ENCODE data around the gene INPP5J. TPM values are rescaled to one million over a fixed set of nuclear protein-coding genes. Genes with fewer than 3 reads are reported as not detected.

The INPP5J gene
- total RNA-seq, 4 donors from 2014 or later: 0.54 to 5.3 (median 2.1) TPM

DNA sequence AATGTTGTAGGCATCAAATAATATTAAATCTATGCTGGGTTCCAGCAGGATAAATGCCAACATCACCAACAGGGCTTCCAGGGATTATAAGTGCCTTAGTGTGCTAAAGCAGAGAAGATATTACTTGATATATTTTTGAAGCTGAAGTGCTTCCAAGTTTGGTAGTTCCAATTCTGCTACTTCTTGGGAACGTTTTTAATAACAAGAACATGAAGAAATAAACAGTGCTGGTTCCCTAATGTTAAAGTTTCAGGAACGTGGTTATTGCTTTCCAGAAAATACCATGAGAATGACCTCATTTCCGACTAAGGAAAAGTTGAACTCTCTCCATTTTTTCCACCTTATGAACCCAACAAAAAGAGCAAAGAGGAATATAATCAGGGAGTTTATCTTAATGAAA, 32.7 kb downstream of the INPP5J start:
- Histone ChIP-seq H3K36me3 (no peaks in the 10 kb centered on the region), H3K4me1 (peaks cover 11 to 48% (median 13%) of the 10 kb centered on the region in 3 donors), H3K27me3 (no peaks in the 10 kb centered on the region), H3K27ac (peak overlapping the region; percentile 81 to 91 (median 86)), H3K4me3 (no peak overlapping the region), H3K9me3 (no peaks in the 10 kb centered on the region)
- peak; percentile 67 for ATAC-seq
- TF ChIP-seq, protein P1, sequence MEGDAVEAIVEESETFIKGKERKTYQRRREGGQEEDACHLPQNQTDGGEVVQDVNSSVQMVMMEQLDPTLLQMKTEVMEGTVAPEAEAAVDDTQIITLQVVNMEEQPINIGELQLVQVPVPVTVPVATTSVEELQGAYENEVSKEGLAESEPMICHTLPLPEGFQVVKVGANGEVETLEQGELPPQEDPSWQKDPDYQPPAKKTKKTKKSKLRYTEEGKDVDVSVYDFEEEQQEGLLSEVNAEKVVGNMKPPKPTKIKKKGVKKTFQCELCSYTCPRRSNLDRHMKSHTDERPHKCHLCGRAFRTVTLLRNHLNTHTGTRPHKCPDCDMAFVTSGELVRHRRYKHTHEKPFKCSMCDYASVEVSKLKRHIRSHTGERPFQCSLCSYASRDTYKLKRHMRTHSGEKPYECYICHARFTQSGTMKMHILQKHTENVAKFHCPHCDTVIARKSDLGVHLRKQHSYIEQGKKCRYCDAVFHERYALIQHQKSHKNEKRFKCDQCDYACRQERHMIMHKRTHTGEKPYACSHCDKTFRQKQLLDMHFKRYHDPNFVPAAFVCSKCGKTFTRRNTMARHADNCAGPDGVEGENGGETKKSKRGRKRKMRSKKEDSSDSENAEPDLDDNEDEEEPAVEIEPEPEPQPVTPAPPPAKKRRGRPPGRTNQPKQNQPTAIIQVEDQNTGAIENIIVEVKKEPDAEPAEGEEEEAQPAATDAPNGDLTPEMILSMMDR (IDR thresholded peaks at IDR 0.05): peak in 1 of 4 experiments; percentile 11
- no peak for TF ChIP-seq POLR2A (IDR thresholded peaks at IDR 0.05)
- peak; percentile 85 for TF ChIP-seq POLR2AphosphoS5 (IDR thresholded peaks at IDR 0.05)
- no peak for TF ChIP-seq EP300 (IDR thresholded peaks at IDR 0.05)
- WGBS, 2 donors (ENCODE audit: low coverage in 1 of 2): 7 to 9% methylated on average over 3 of the region's 3 CpGs

- Histone ChIP-seq H3K27me3 (no peaks in the 10 kb centered on the region), H3K9me3 (no peaks in the 10 kb centered on the region), H3K4me3 (peak overlapping the region; percentile 71 to 92), H3K27ac (peak overlapping the region; percentile 88 to 98 (median 94)), H3K36me3 (peaks cover 0 to 19% of the 10 kb centered on the region in 2 donors), H3K4me1 (peaks cover 5 to 55% (median 22%) of the 10 kb centered on the region in 3 donors)
- TF ChIP-seq, protein P1 (IDR thresholded peaks at IDR 0.05): no peak
- TF ChIP-seq POLR2A (IDR thresholded peaks at IDR 0.05): peak in 1 of 2 donors; percentile 2
- TF ChIP-seq POLR2AphosphoS5 (IDR thresholded peaks at IDR 0.05): no peak
- ATAC-seq: peak; percentile 46
- WGBS, 2 donors (ENCODE audit: low coverage in 1 of 2): 0 to 4% methylated on average over 7 to 23 of the region's 32 CpGs
Observed at GRCh38 chr22:31160328-31160978, 37.7 kb downstream of the INPP5J start.

DNA sequence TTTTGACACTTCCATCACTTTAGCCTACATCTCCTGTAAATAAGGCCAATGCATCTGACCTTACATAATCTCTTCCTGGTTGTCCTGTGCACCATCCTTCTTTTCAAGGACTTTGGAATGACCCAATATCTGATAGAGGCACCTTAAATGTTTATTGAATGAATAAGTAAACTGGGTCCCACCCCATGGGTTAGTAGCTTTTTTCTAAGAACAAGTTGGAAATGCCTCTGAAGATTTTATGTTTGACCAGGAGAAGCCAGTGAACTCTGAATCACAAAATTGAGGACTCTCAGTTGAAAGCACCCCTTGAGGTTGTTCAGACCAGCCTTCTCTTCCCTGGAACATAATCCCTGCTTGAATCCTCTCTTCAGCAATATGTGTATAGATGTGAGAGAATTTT, 38.6 kb downstream of the INPP5J start:
- H3K27ac ChIP-seq: peak overlapping the region; percentile 88 to 98 (median 94)
- TF ChIP-seq, protein P1 (IDR thresholded peaks at IDR 0.05): no peak
- peak overlapping the region; percentile 71 to 92 for H3K4me3 ChIP-seq
- H3K4me1 ChIP-seq: peaks cover 0 to 46% (median 17%) of the 10 kb centered on the region in 3 donors
- no peaks in the 10 kb centered on the region for H3K9me3 ChIP-seq
- peaks cover 0 to 28% of the 10 kb centered on the region in 2 donors for H3K36me3 ChIP-seq
- H3K27me3 ChIP-seq: no peaks in the 10 kb centered on the region
- ATAC-seq: no peak

DNA sequence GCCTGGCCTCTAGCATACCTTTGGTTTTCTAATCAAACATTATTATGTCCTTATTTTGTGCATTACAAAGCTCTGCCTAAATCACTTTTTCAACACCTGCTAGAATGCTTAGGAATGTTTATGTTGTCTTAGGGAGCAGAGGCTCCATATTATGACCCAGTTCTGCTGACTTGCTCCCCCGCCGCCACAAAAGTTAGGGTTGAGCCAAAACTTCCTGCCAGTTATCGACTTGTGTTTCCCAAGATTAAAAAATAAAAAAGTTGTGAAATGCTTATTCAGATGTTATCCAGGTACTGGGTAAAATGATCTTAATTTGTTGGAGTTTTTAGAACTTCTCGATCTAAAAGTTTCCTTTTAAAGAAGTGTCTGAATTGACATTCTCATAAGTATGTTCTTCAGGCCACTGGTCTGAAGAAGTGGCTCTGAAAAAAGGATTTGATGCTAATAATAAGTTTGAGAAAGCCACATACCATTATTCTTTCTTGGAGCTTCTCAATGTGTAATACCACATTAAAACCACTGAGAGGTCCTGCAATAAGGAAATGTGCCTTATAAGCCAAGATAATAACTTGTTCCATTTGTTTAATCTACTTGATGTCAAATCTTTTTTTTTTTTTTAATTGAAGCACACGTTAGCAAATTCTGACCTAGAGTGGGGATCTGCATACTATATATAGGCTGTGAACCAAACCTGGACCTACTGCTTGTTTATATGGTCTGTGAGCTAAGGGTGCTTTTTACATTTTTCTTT, 39.4 kb downstream of the INPP5J start:
- H3K4me1 ChIP-seq: peaks cover 0 to 48% (median 17%) of the 10 kb centered on the region in 3 donors
- H3K4me3 ChIP-seq: peak overlapping the region in 1 of 2 donors; percentile 71

More for the DNA sequence above, 39.4 kb downstream of the INPP5J start:
- Histone ChIP-seq H3K27me3 (no peaks in the 10 kb centered on the region), H3K27ac (peak overlapping the region in 3 of 4 donors; percentile 94 to 98 (median 94)), H3K9me3 (no peaks in the 10 kb centered on the region), H3K36me3 (peaks cover 0 to 36% of the 10 kb centered on the region in 2 donors)
- ATAC-seq: no peak
- 52 to 54% methylated on average over 5 of the region's 5 CpGs for WGBS, 2 donors (ENCODE audit: low coverage in 1 of 2)
- TF ChIP-seq, protein P1 (IDR thresholded peaks at IDR 0.05): peak in 3 of 4 experiments; percentile 6 to 53 (median 34)
- TF ChIP-seq EP300 (IDR thresholded peaks at IDR 0.05): no peak
